Panc1 (cell line): ENCODE measurements around the gene CKAP2L. TPM values are rescaled to one million over a fixed set of nuclear protein-coding genes. Genes with fewer than 3 reads are reported as not detected.

ENCODE experiments used
- ATAC-seq: fragments of 200-7000 bp; cut with Tn5 transposase; 2 replicates; pipeline ENCODE4 v1.9.1; 2020; ENCODE audit warnings: mild to moderate bottlenecking, moderate library complexity
- BruUV-seq: library from RNA; stranded (reverse); fragments of 400-500 nt; replicated peaks from 2 replicates; lab custom pipeline; 2021; lab: Mats Ljungman, UMichigan
- CTCF ChIA-PET: fragments of 300-600 bp; sonication (Branson Sonifier 250); formaldehyde crosslinking; loops from one replicate; lab custom pipeline; 2022; ENCODE audit warnings: antibody characterized with exemption; lab: Charles Lee
- POLR2A ChIA-PET: fragments of 300-600 bp; sonication (Branson Sonifier 250); formaldehyde crosslinking; loops from one replicate; lab custom pipeline; 2022; ENCODE audit warnings: antibody characterized with exemption; lab: Charles Lee
- DNase-seq: peaks from one replicate; pipeline ENCODE4 v3.0.0-alpha.2; 2010; ENCODE audit warnings: low read depth, low spot score
- H3K27ac ChIP-seq: 2 replicates; pipeline ENCODE4 v1.5.1; 2011; ENCODE audit warnings: mild to moderate bottlenecking, low read length, inconsistent platforms
- H3K27me3 ChIP-seq: fragments of 200-500 bp; sonication (Bioruptor generic); 2 replicates; pipeline ENCODE4 v1.6.0; 2014; ENCODE audit warnings: low read length, inconsistent platforms; ENCODE audit not compliant: control insufficient read depth, insufficient read depth
- H3K36me3 ChIP-seq: fragments of 200-500 bp; sonication (Bioruptor generic); 2 replicates; pipeline ENCODE4 v1.5.1; 2014; ENCODE audit warnings: inconsistent platforms, mild to moderate bottlenecking, low read length, moderate library complexity; ENCODE audit not compliant: control insufficient read depth, insufficient read depth
- H3K4me1 ChIP-seq: 2 replicates; pipeline ENCODE4 v1.5.1; 2011; ENCODE audit warnings: inconsistent platforms, mild to moderate bottlenecking, low read length, moderate library complexity; ENCODE audit not compliant: control insufficient read depth, insufficient read depth
- H3K4me3 ChIP-seq, 2 experiments: 2 replicates each; pipeline ENCODE4 v1.5.1; 2011 to 2012; ENCODE audit warnings: low read depth in 2 of 2, low read length in 2 of 2, mild to moderate bottlenecking in 2 of 2, inconsistent platforms in 1 of 2, moderate library complexity in 1 of 2
- H3K9me3 ChIP-seq: fragments of 200-500 bp; sonication (Bioruptor generic); 2 replicates; pipeline ENCODE4 v1.5.1; 2014; ENCODE audit warnings: low read depth, mild to moderate bottlenecking, inconsistent platforms, low read length, moderate library complexity; ENCODE audit not compliant: control insufficient read depth, insufficient read depth
- POLR2AphosphoS5 ChIP-seq: IDR thresholded peaks from 2 replicates; pipeline ENCODE4 v1.6.1; 2012; ENCODE audit warnings: mild to moderate bottlenecking, low read depth, low read length, moderate library complexity
- SIN3A ChIP-seq: IDR thresholded peaks from 2 replicates; pipeline ENCODE4 v1.6.1; 2012; ENCODE audit warnings: low read depth, mild to moderate bottlenecking, low read length, moderate library complexity, borderline replicate concordance; ENCODE audit not compliant: insufficient read depth
- TCF7L2 ChIP-seq: IDR thresholded peaks from 2 replicates; pipeline ENCODE4 v1.6.1; 2011; ENCODE audit warnings: mild to moderate bottlenecking, low read depth, low read length, inconsistent platforms
- in situ Hi-C: cut with HindIII; loops from 2 replicates; pipeline ENCODE4 v1.10.0; 2016; ENCODE audit warnings: low sequenced_read_pairs, low pct_unique_long_range_greater_than_20kb
- intact Hi-C: fragments of 100-400 bp; cut with micrococcal nuclease; formaldehyde crosslinking; loops from one replicate; pipeline ENCODE4 v1.10.0; 2022; ENCODE audit not compliant: unreplicated experiment
- total RNA-seq: library from RNA; stranded (reverse); gene quantifications from one replicate; pipeline ENCODE4 v1.2.1, GENCODE V29; 2021; ENCODE audit not compliant: unreplicated experiment
- TF ChIP-seq, protein P1 (sequence below): fragments of 450-650 bp; IDR thresholded peaks from 2 replicates; pipeline ENCODE4 v1.5.1; 2017; ENCODE audit warnings: mild to moderate bottlenecking
- TF ChIP-seq, protein P2 (sequence below), 2 experiments: IDR thresholded peaks; 2 replicates each; pipeline ENCODE4 v1.6.1; 2011 to 2012; ENCODE audit warnings: low read depth in 2 of 2, control low read depth in 1 of 2, low read length in 1 of 2, mild to moderate bottlenecking in 1 of 2, moderate library complexity in 1 of 2; ENCODE audit not compliant: insufficient read depth in 1 of 2

Gene CKAP2L
- total RNA-seq, 1 experiment from 2014 or later = 27.0 TPM

DNA sequence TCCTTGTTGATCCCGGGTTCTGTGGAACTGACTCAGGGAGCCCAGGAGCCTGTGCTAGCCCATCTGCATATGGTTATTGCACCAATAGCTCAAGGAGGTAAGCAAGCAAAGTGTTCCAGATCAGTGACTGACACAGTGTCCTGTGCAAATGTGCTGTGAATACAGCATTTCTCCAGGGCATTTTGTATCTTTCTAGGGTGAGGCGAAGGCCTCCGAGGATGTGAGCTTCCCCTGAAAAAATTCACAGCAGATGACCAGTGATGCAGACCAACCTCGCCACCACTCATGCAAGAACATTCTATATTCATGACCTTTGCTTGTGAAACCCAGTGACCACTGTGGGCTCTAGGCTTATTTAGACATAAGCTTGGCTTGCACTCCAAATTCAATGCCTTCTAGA is 58.8 kb downstream of the CKAP2L start:
- POLR2A ChIA-PET = interaction anchor here (0.6 kb wide), 2 partner anchors 22 to 60 kb away, joined by 3 to 6 read pairs; partner anchors contain the start of gene SLC20A1
- intact Hi-C loops = no loop called here
- no peak for ATAC-seq
- Histone ChIP-seq H3K36me3 (no peaks in the 10 kb centered on the region), H3K9me3 (no peaks in the 10 kb centered on the region), H3K27ac (no peak overlapping the region), H3K4me3 (no peak overlapping the region), H3K27me3 (no peaks in the 10 kb centered on the region), H3K4me1 (no peaks in the 10 kb centered on the region)
- TF ChIP-seq SIN3A = no peak
- TF ChIP-seq, protein P1, sequence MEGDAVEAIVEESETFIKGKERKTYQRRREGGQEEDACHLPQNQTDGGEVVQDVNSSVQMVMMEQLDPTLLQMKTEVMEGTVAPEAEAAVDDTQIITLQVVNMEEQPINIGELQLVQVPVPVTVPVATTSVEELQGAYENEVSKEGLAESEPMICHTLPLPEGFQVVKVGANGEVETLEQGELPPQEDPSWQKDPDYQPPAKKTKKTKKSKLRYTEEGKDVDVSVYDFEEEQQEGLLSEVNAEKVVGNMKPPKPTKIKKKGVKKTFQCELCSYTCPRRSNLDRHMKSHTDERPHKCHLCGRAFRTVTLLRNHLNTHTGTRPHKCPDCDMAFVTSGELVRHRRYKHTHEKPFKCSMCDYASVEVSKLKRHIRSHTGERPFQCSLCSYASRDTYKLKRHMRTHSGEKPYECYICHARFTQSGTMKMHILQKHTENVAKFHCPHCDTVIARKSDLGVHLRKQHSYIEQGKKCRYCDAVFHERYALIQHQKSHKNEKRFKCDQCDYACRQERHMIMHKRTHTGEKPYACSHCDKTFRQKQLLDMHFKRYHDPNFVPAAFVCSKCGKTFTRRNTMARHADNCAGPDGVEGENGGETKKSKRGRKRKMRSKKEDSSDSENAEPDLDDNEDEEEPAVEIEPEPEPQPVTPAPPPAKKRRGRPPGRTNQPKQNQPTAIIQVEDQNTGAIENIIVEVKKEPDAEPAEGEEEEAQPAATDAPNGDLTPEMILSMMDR = no peak
- TF ChIP-seq, protein P2, sequence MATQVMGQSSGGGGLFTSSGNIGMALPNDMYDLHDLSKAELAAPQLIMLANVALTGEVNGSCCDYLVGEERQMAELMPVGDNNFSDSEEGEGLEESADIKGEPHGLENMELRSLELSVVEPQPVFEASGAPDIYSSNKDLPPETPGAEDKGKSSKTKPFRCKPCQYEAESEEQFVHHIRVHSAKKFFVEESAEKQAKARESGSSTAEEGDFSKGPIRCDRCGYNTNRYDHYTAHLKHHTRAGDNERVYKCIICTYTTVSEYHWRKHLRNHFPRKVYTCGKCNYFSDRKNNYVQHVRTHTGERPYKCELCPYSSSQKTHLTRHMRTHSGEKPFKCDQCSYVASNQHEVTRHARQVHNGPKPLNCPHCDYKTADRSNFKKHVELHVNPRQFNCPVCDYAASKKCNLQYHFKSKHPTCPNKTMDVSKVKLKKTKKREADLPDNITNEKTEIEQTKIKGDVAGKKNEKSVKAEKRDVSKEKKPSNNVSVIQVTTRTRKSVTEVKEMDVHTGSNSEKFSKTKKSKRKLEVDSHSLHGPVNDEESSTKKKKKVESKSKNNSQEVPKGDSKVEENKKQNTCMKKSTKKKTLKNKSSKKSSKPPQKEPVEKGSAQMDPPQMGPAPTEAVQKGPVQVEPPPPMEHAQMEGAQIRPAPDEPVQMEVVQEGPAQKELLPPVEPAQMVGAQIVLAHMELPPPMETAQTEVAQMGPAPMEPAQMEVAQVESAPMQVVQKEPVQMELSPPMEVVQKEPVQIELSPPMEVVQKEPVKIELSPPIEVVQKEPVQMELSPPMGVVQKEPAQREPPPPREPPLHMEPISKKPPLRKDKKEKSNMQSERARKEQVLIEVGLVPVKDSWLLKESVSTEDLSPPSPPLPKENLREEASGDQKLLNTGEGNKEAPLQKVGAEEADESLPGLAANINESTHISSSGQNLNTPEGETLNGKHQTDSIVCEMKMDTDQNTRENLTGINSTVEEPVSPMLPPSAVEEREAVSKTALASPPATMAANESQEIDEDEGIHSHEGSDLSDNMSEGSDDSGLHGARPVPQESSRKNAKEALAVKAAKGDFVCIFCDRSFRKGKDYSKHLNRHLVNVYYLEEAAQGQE (IDR thresholded peaks at IDR 0.05; ENCODE audit: insufficient read depth in 1 of 2, low read depth in 2 of 2, low read length in 1 of 2) = no peak
- TF ChIP-seq POLR2AphosphoS5 = no peak
- no peak for TF ChIP-seq TCF7L2
- in situ Hi-C loops = no loop called here
- BruUV-seq = no TSS peak
- CTCF ChIA-PET = no interaction called here
- DNase-seq = no peak

DNA sequence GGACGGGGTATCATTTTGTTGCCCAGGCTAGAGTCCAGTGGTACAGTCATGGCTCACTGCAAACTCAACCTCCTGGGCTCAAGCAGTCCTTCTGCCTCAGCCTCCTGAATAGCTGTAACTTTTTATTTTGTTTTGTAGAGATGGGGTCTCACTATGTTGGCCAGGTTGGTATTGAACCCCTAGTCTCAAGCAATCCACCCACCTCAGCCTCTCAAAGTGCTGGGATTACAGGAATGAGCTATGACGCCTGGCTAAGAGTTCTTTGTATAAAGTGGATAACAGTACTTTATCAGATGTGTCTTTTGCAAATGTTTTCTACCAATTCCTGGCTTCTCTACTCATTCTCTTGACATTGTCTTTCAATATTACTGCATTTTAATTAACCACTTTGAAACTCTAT is 60.7 kb downstream of the CKAP2L start:
- ATAC-seq (no peak), DNase-seq (no peak)
- H3K36me3 ChIP-seq = no peaks in the 10 kb centered on the region
- H3K4me1 ChIP-seq = no peaks in the 10 kb centered on the region
- H3K27ac ChIP-seq = no peak overlapping the region
- BruUV-seq = no TSS peak
- ChIA-PET POLR2A (no interaction called here), CTCF (no interaction called here)
- TF ChIP-seq TCF7L2 (no peak), SIN3A (no peak), POLR2AphosphoS5 (no peak)
- TF ChIP-seq, protein P2 (IDR thresholded peaks at IDR 0.05; ENCODE audit: insufficient read depth in 1 of 2, low read depth in 2 of 2, low read length in 1 of 2) = no peak
- TF ChIP-seq, protein P1 = no peak
- in situ Hi-C loops = no loop called here
- no peak overlapping the region for H3K4me3 ChIP-seq
- H3K9me3 ChIP-seq = no peaks in the 10 kb centered on the region
- intact Hi-C loops = no loop called here
- H3K27me3 ChIP-seq = no peaks in the 10 kb centered on the region
